ENCODE data around the gene NUAK1. TPM values are rescaled to one million over a fixed set of nuclear protein-coding genes. Genes with fewer than 3 reads are reported as not detected.

The NUAK1 gene
- total RNA-seq (2014; rRNA removed; shearing (Covaris generic)), result 13.4 and 19.5 TPM in 2 replicates
- polyA plus RNA-seq (2014; cell fraction: nucleus; rRNA removed), result 15.9 and 19.1 TPM in 2 replicates

- DNase-seq (ENCODE audit: extremely low read depth, low read depth), result peak; percentile 51
These were observed at the start of gene NUAK1 for GRCh38 chr12:106138633-106139421. Gene NUAK1, minus strand, starts transcription at chr12:106138954. Its CDS starts 301 bp downstream, at chr12:106138653.

- no peak for DNase-seq (ENCODE audit: extremely low read depth, low read depth)
These were observed 49.5 kb upstream of the NUAK1 start for GRCh38 chr12:106188256-106188655.

GRCh38 chr12:106187842-106188241, 49.1 kb upstream of the NUAK1 start:
- no peak for DNase-seq (ENCODE audit: extremely low read depth, low read depth)

GRCh38 chr12:106187155-106187789, 48.5 kb upstream of the NUAK1 start:
- no peak for DNase-seq (ENCODE audit: extremely low read depth, low read depth)

GRCh38 chr12:106183735-106184134, 45.0 kb upstream of the NUAK1 start:
- no peak for DNase-seq (ENCODE audit: extremely low read depth, low read depth)

- DNase-seq (ENCODE audit: extremely low read depth, low read depth), result no peak
These were observed 42.8 kb upstream of the NUAK1 start for GRCh38 chr12:106181401-106182114.

GRCh38 chr12:106179086-106179485, 40.3 kb upstream of the NUAK1 start:
- DNase-seq (ENCODE audit: extremely low read depth, low read depth), result no peak

- no peak for DNase-seq (ENCODE audit: extremely low read depth, low read depth)
These were observed 39.8 kb upstream of the NUAK1 start for GRCh38 chr12:106178562-106178961.

- DNase-seq (ENCODE audit: extremely low read depth, low read depth), result no peak
These were observed 37.8 kb upstream of the NUAK1 start for GRCh38 chr12:106176560-106176959.

GRCh38 chr12:106174876-106175275, 36.1 kb upstream of the NUAK1 start:
- no peak for DNase-seq (ENCODE audit: extremely low read depth, low read depth)

- DNase-seq (ENCODE audit: extremely low read depth, low read depth), result no peak
These were observed 34.7 kb upstream of the NUAK1 start for GRCh38 chr12:106173442-106173841.

- DNase-seq (ENCODE audit: extremely low read depth, low read depth), result no peak
These were observed 32.5 kb upstream of the NUAK1 start for GRCh38 chr12:106171117-106171750.

GRCh38 chr12:106170285-106170684, 31.5 kb upstream of the NUAK1 start:
- DNase-seq (ENCODE audit: extremely low read depth, low read depth), result no peak

GRCh38 chr12:106163712-106164111, 25.0 kb upstream of the NUAK1 start:
- no peak for DNase-seq (ENCODE audit: extremely low read depth, low read depth)

GRCh38 chr12:106161491-106161890, 22.7 kb upstream of the NUAK1 start:
- DNase-seq (ENCODE audit: extremely low read depth, low read depth), result no peak

GRCh38 chr12:106160915-106161314, 22.2 kb upstream of the NUAK1 start:
- DNase-seq (ENCODE audit: extremely low read depth, low read depth), result no peak

GRCh38 chr12:106157802-106158201, 19.0 kb upstream of the NUAK1 start:
- no peak for DNase-seq (ENCODE audit: extremely low read depth, low read depth)

GRCh38 chr12:106154751-106155273, 16.1 kb upstream of the NUAK1 start:
- DNase-seq (ENCODE audit: extremely low read depth, low read depth), result no peak

- DNase-seq (ENCODE audit: extremely low read depth, low read depth), result no peak
These were observed 13.6 kb upstream of the NUAK1 start for GRCh38 chr12:106152334-106152733.

GRCh38 chr12:106150555-106150954, 11.8 kb upstream of the NUAK1 start:
- DNase-seq (ENCODE audit: extremely low read depth, low read depth), result no peak
